AG04450 (cell line): Measurements from ENCODE around the gene C1QTNF9. TPM values are rescaled to one million over a fixed set of nuclear protein-coding genes. Genes with fewer than 3 reads are reported as not detected.

Experiments used
- CTCF ChIA-PET: fragments of 300-600, 350-600 bp; formaldehyde crosslinking; extraction: SDS; loops from one replicate; lab custom pipeline; 2022; ENCODE audit warnings: antibody characterized with exemption, inconsistent platforms; lab: Charles Lee
- POLR2A ChIA-PET: fragments of 350-600 bp; formaldehyde crosslinking; extraction: SDS; loops from one replicate; lab custom pipeline; 2021; ENCODE audit warnings: antibody characterized with exemption, inconsistent platforms; lab: Yijun Ruan, JAX
- DNase-seq: peaks from one replicate; pipeline ENCODE4 v3.0.0-alpha.2; 2011; ENCODE audit warnings: low read depth, low spot score
- H3K27ac ChIP-seq: one replicate; pipeline ENCODE4 v1.5.1; 2012; ENCODE audit warnings: low read depth, low read length, control low read depth
- H3K27me3 ChIP-seq: one replicate; pipeline ENCODE4 v1.6.0; 2012; ENCODE audit warnings: low read length; ENCODE audit not compliant: control insufficient read depth, insufficient read depth
- H3K4me3 ChIP-seq: 2 replicates; pipeline ENCODE4 v1.5.1; 2011; ENCODE audit warnings: mild to moderate bottlenecking, low read depth, low read length, control low read depth
- H3K9me3 ChIP-seq: 2 replicates; pipeline ENCODE4 v1.5.1; 2012; ENCODE audit warnings: low read length; ENCODE audit not compliant: control insufficient read depth, insufficient read depth
- polyA plus RNA-seq: library from polyadenylated mRNA; depleted of rRNA; stranded (reverse); fragments of >200 nt; gene quantifications from 2 replicates; pipeline ENCODE4 v1.2.3, GENCODE V29; 2011
- TF ChIP-seq, protein P1 (sequence below): IDR thresholded peaks from 2 replicates; pipeline ENCODE4 v1.5.1; 2011; ENCODE audit warnings: low read depth, low read length, control low read depth, inconsistent platforms

C1QTNF9 gene
- polyA plus RNA-seq, 1 experiment, result 0.11 TPM

DNA sequence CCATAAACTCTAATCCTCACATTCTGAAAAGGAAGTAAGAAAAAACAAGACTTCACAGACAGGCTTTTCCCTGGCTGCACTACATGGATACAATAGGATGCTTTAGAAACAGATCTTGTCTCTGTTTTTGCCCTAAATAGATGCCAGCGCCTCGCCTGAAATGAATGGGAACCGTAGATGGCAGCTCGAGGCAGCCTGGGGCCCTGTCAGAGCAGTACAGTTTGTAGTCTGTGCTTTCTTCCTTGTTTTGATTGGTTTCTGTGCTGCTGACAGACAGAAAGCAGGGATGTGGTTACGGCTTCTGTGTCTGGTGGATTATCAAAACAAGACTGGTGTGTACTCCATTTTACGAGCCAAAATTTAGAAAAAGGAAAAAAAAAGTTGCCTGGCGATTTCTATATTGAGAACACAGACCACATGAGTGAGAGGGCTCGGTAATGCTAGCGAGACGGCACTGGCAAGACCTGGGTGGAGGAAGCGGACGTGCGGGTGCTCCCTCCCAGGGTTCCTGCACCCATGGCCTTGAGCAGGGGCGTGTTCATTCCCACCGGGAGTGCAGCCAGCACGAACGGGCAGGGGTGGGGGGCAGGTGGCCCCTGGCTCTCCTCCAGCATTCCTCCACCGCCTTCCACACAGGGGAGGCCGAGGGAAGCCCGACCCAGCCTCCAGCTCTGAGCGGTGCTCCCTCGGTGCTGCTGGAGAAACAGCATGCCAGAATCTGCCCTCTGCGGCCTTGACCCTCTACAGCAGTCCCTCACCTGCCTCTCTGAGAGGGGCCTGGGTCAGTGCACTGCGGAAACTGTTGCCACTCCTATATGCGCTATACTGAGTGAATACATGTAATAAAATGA, 37.6 kb upstream of the C1QTNF9 start:
- Histone ChIP-seq H3K27me3 (no peaks in the 10 kb centered on the region), H3K27ac (peak overlapping the region; percentile 84), H3K4me3 (peak overlapping the region; percentile 54), H3K9me3 (no peaks in the 10 kb centered on the region)
- POLR2A ChIA-PET, result interaction anchor here (0.5 kb wide), 1 partner anchor 383 kb away, joined by 3 read pairs; no protein-coding TSS in a partner anchor
- DNase-seq, result peak; percentile 45
- TF ChIP-seq, protein P1, sequence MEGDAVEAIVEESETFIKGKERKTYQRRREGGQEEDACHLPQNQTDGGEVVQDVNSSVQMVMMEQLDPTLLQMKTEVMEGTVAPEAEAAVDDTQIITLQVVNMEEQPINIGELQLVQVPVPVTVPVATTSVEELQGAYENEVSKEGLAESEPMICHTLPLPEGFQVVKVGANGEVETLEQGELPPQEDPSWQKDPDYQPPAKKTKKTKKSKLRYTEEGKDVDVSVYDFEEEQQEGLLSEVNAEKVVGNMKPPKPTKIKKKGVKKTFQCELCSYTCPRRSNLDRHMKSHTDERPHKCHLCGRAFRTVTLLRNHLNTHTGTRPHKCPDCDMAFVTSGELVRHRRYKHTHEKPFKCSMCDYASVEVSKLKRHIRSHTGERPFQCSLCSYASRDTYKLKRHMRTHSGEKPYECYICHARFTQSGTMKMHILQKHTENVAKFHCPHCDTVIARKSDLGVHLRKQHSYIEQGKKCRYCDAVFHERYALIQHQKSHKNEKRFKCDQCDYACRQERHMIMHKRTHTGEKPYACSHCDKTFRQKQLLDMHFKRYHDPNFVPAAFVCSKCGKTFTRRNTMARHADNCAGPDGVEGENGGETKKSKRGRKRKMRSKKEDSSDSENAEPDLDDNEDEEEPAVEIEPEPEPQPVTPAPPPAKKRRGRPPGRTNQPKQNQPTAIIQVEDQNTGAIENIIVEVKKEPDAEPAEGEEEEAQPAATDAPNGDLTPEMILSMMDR, result no peak
- CTCF ChIA-PET, result interaction anchor here (2.8 kb wide), 1 partner anchor 43 kb away, joined by 18 read pairs; no protein-coding TSS in a partner anchor

DNA sequence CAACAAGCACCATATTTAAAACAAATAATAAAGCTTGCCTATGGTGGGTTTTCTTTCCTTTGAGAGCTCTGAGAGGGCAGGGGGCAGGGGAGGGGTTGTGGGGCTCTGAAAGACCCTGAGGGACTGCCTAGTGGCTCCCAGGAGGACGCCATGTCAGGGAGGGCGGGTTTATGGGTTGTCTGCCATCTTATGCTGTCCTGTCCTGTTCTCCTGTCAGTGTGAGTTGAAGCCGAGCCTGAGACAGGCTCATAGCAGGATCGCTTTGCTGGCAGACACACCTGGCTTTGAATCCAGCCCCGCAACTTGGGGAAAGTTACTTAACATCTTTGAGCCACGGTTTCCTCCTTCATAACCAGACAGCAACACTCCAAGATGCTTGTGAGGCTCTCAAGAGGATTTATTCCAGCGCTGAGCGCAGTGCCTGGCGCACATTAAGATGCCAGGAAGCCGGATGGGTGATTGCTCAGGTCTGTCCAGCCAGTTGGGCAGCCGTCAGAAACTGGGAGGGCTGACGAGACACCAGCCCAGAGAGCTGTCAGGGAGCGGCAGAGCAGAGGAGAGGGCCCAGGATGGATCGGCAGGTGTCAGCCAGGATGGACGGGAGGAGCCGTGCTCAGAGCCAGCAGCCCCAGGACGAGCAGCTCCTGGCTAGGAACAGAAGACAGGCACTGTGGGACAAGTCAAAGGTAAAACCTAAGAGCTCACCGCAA, 36.8 kb upstream of the C1QTNF9 start:
- TF ChIP-seq, protein P1, result no peak
- peak overlapping the region; percentile 84 for H3K27ac ChIP-seq
- POLR2A ChIA-PET, result no interaction called here
- DNase-seq, result no peak
- no peaks in the 10 kb centered on the region for H3K9me3 ChIP-seq
- CTCF ChIA-PET, result interaction anchor here (0.5 kb wide), 1 partner anchor 456 kb away, joined by 3 read pairs; no protein-coding TSS in a partner anchor
- H3K27me3 ChIP-seq, result no peaks in the 10 kb centered on the region
- H3K4me3 ChIP-seq, result peak overlapping the region; percentile 54

DNA sequence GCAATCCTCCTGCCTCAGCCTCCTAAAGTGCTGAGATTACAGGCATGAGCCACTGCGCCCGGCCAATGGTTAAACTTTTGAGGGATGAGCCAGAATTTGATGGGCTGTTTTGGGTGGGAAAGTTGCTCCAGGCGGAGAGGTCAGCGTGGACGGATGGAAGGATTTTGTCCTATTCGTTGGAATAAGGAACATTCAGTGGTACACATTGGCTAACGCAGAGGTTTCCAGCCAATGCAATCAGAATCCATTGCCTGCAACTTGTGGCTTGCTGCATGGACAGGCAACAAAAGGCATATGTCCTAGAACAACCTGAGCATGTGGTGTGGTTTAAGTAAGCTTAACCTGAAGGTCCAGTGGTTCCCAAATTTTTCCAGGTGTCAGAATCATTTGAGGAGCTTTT, 35.5 kb upstream of the C1QTNF9 start:
- Histone ChIP-seq H3K27me3 (no peaks in the 10 kb centered on the region), H3K9me3 (no peaks in the 10 kb centered on the region), H3K27ac (peak overlapping the region; percentile 70), H3K4me3 (no peak overlapping the region)
- ChIA-PET POLR2A (interaction anchor here (0.5 to 0.6 kb wide), 2 partner anchors 88 to 376 kb away, joined by 3 read pairs; no protein-coding TSS in a partner anchor), CTCF (no interaction called here)
- TF ChIP-seq, protein P1, result no peak
- DNase-seq, result no peak

DNA sequence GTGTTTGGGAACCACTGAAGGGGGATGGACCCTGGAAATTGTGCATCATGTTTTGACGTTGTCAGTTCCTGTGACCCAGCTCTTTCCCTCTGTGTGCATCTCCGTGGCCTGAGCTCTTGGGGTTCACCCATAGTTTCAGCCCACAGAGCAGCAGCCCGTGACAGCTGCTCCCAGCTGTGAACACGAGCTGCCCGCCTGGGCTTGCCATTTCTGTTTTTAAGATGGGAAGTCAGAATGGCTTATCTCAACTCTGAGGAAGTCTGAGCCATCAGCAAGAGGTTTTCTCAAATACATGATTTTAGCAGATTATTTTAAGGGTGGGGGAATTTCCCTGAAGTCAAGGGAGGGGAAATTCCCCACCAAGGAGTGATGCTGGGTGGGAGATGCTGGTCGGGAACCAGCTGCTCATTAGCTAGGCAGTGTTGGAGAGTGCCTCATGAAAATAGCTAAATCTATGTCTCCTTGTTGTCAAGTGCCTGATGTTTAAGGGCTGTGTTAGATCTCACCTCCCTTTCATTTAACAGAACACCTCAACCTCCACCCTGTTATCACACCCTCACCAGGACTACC, 34.8 kb upstream of the C1QTNF9 start:
- Histone ChIP-seq H3K27me3 (no peaks in the 10 kb centered on the region), H3K4me3 (no peak overlapping the region), H3K27ac (peak overlapping the region; percentile 70), H3K9me3 (no peaks in the 10 kb centered on the region)
- ChIA-PET CTCF (no interaction called here), POLR2A (interaction anchor here (0.5 to 0.6 kb wide), 2 partner anchors 87 to 376 kb away, joined by 3 read pairs; no protein-coding TSS in a partner anchor)
- TF ChIP-seq, protein P1, result no peak
- DNase-seq, result peak; percentile 21
